Mesodermal cell (in vitro differentiated cells): ENCODE results near the gene SLC44A5.

Experiments used
- H3K27ac ChIP-seq: 2 replicates; pipeline ENCODE4 v1.7.0; 2013; ENCODE audit warnings: mild to moderate bottlenecking, low read depth, low read length, moderate library complexity; ENCODE audit not compliant: severe bottlenecking
- H3K36me3 ChIP-seq: 2 replicates; pipeline ENCODE4 v1.7.1; 2013; ENCODE audit warnings: mild to moderate bottlenecking, low read length, moderate library complexity; ENCODE audit not compliant: control insufficient read depth, insufficient read depth
- H3K4me1 ChIP-seq: one replicate; pipeline ENCODE4 v1.7.1; 2013; ENCODE audit warnings: mild to moderate bottlenecking, low read length; ENCODE audit not compliant: insufficient read depth, control insufficient read depth, poor library complexity, severe bottlenecking
- H3K4me3 ChIP-seq: 2 replicates; pipeline ENCODE4 v1.7.0; 2013; ENCODE audit warnings: low read length, control low read depth, mild to moderate bottlenecking; ENCODE audit not compliant: insufficient read depth, poor library complexity, severe bottlenecking; ENCODE audit errors: extremely low read depth
- H3K9me3 ChIP-seq: 2 replicates; pipeline ENCODE4 v1.7.1; 2013; ENCODE audit warnings: mild to moderate bottlenecking, low read length, moderate library complexity; ENCODE audit not compliant: control insufficient read depth
- WGBS, 2 experiments: methylation state at CpG; one replicate each; pipeline ENCODE4 v1.1.5; 2013; ENCODE audit warnings: missing lambda C conversion rate in 2 of 2; ENCODE audit not compliant: insufficient coverage in 2 of 2; 5-methylcytosine and 5-hydroxymethylcytosine counted together

Gene SLC44A5

GRCh38 chr1:75554181-75554580 lies 56.7 kb downstream of the SLC44A5 start:
- H3K36me3 ChIP-seq: no peaks in the 10 kb centered on the region
- no peaks in the 10 kb centered on the region for H3K4me1 ChIP-seq
- WGBS, 2 experiments: 94 to 100% methylated on average over 1 to 2 of the region's 2 CpGs
- no peaks in the 10 kb centered on the region for H3K9me3 ChIP-seq
- H3K27ac ChIP-seq: no peak overlapping the region
- H3K4me3 ChIP-seq: no peak overlapping the region

- Histone ChIP-seq H3K27ac (no peak overlapping the region), H3K4me1 (no peaks in the 10 kb centered on the region), H3K4me3 (no peak overlapping the region), H3K36me3 (no peaks in the 10 kb centered on the region), H3K9me3 (no peaks in the 10 kb centered on the region)
Measured at GRCh38 chr1:75550559-75550958, 60.4 kb downstream of the SLC44A5 start.

- Histone ChIP-seq H3K4me1 (no peaks in the 10 kb centered on the region), H3K9me3 (no peaks in the 10 kb centered on the region), H3K36me3 (no peaks in the 10 kb centered on the region), H3K27ac (no peak overlapping the region), H3K4me3 (no peak overlapping the region)
- 80 to 82% methylated on average over 1 to 2 of the region's 3 CpGs for WGBS, 2 experiments
Measured at GRCh38 chr1:75548721-75549480, 62.0 kb downstream of the SLC44A5 start.

- H3K9me3 ChIP-seq: no peaks in the 10 kb centered on the region
- no peaks in the 10 kb centered on the region for H3K4me1 ChIP-seq
- H3K36me3 ChIP-seq: no peaks in the 10 kb centered on the region
- no peak overlapping the region for H3K27ac ChIP-seq
- no peak overlapping the region for H3K4me3 ChIP-seq
Measured at GRCh38 chr1:75543705-75544104, 67.2 kb downstream of the SLC44A5 start.

GRCh38 chr1:75542818-75543570 lies 67.9 kb downstream of the SLC44A5 start:
- WGBS, 2 experiments: 83% methylated on average over 1 of the region's 5 CpGs; no CpG with 5 or more reads in 1 of the 2 experiments
- H3K36me3 ChIP-seq: no peaks in the 10 kb centered on the region
- no peak overlapping the region for H3K27ac ChIP-seq
- H3K9me3 ChIP-seq: no peaks in the 10 kb centered on the region
- H3K4me1 ChIP-seq: no peaks in the 10 kb centered on the region
- no peak overlapping the region for H3K4me3 ChIP-seq

GRCh38 chr1:75539230-75540116 lies 71.4 kb downstream of the SLC44A5 start:
- Histone ChIP-seq H3K9me3 (no peaks in the 10 kb centered on the region), H3K4me3 (no peak overlapping the region), H3K4me1 (no peaks in the 10 kb centered on the region), H3K27ac (no peak overlapping the region), H3K36me3 (no peaks in the 10 kb centered on the region)
- WGBS, 2 experiments: 90 to 95% methylated on average over 2 of the region's 6 CpGs

GRCh38 chr1:75533085-75533484 lies 77.8 kb downstream of the SLC44A5 start:
- Histone ChIP-seq H3K4me1 (peaks cover 10% of the 10 kb centered on the region), H3K27ac (no peak overlapping the region), H3K9me3 (no peaks in the 10 kb centered on the region), H3K36me3 (no peaks in the 10 kb centered on the region), H3K4me3 (no peak overlapping the region)
- no CpG with 5 or more reads among the region's 2 CpGs for WGBS, 2 experiments

GRCh38 chr1:75531570-75531969 lies 79.3 kb downstream of the SLC44A5 start:
- Histone ChIP-seq H3K36me3 (no peaks in the 10 kb centered on the region), H3K27ac (no peak overlapping the region), H3K4me3 (no peak overlapping the region), H3K9me3 (no peaks in the 10 kb centered on the region), H3K4me1 (peaks cover 10% of the 10 kb centered on the region)
- 100% methylated on average over 1 of the region's 2 CpGs for WGBS, 2 experiments

- Histone ChIP-seq H3K36me3 (no peaks in the 10 kb centered on the region), H3K4me3 (no peak overlapping the region), H3K9me3 (no peaks in the 10 kb centered on the region)
Measured at GRCh38 chr1:75529488-75529887, 81.4 kb downstream of the SLC44A5 start.

GRCh38 chr1:75528001-75528400 lies 82.9 kb downstream of the SLC44A5 start:
- Histone ChIP-seq H3K9me3 (no peaks in the 10 kb centered on the region), H3K36me3 (no peaks in the 10 kb centered on the region), H3K27ac (no peak overlapping the region), H3K4me1 (peaks cover 6% of the 10 kb centered on the region), H3K4me3 (no peak overlapping the region)

More at GRCh38 chr1:75529488-75529887, 81.4 kb downstream of the SLC44A5 start:
- no peak overlapping the region for H3K27ac ChIP-seq
- peaks cover 10% of the 10 kb centered on the region for H3K4me1 ChIP-seq
